ENCODE data around the gene EGLN1.

Gene EGLN1

GRCh38 chr1:231347961-231348360 lies 74.1 kb downstream of the EGLN1 start:
- Histone ChIP-seq H3K4me1 (ENCODE audit: insufficient read depth, low read length) (no peaks in the 10 kb centered on the region), H3K4me3 (ENCODE audit: low read depth in 1 of 2, low read length in 2 of 2) (no peak overlapping the region), H3K79me2 (ENCODE audit: insufficient read depth, low read length) (peaks cover 23% of the 10 kb centered on the region), H3K27me3 (ENCODE audit: insufficient read depth, low read length, poor library complexity) (no peaks in the 10 kb centered on the region), H3K27ac (ENCODE audit: low read length) (no peak overlapping the region), H3K4me2 (ENCODE audit: insufficient read depth, low read length) (no peak overlapping the region), H4K20me1 (ENCODE audit: insufficient read depth, low read length) (no peaks in the 10 kb centered on the region; the same call in 1 of the 2 replicates), H3K9me3 (ENCODE audit: insufficient read depth, low read length, severe bottlenecking) (no peaks in the 10 kb centered on the region), H3K9ac (ENCODE audit: low read depth, low read length) (no peak overlapping the region), H2AFZ (ENCODE audit: low read depth, low read length) (no peak overlapping the region), H3K36me3 (ENCODE audit: insufficient read depth, low read length) (peaks cover 70% of the 10 kb centered on the region)
- TF ChIP-seq EZH2 (IDR thresholded peaks at IDR 0.05; ENCODE audit: borderline replicate concordance, low read depth, low read length, severe bottlenecking), result no peak
- no peak for TF ChIP-seq CTCF (IDR thresholded peaks at IDR 0.05; ENCODE audit: borderline replicate concordance, extremely low read depth, low read length, poor library complexity, severe bottlenecking)
- no peak for ATAC-seq (ENCODE audit: insufficient read depth, low read depth)
- no peak for DNase-seq

- TF ChIP-seq CTCF (IDR thresholded peaks at IDR 0.05; ENCODE audit: borderline replicate concordance, extremely low read depth, low read length, poor library complexity, severe bottlenecking) (no peak), EZH2 (IDR thresholded peaks at IDR 0.05; ENCODE audit: borderline replicate concordance, low read depth, low read length, severe bottlenecking) (no peak)
- DNase-seq (no peak), ATAC-seq (ENCODE audit: insufficient read depth, low read depth) (no peak)
- Histone ChIP-seq H3K4me1 (ENCODE audit: insufficient read depth, low read length) (peaks cover 33% of the 10 kb centered on the region), H3K4me2 (ENCODE audit: insufficient read depth, low read length) (peak overlapping the region; percentile 41; the same call in 1 of the 2 replicates), H3K79me2 (ENCODE audit: insufficient read depth, low read length) (peaks cover 85% of the 10 kb centered on the region), H3K27ac (ENCODE audit: low read length) (no peak overlapping the region), H4K20me1 (ENCODE audit: insufficient read depth, low read length) (peaks cover 26% of the 10 kb centered on the region), H3K36me3 (ENCODE audit: insufficient read depth, low read length) (peaks cover 54% of the 10 kb centered on the region), H3K9ac (ENCODE audit: low read depth, low read length) (no peak overlapping the region), H3K27me3 (ENCODE audit: insufficient read depth, low read length, poor library complexity) (no peaks in the 10 kb centered on the region), H2AFZ (ENCODE audit: low read depth, low read length) (no peak overlapping the region), H3K4me3 (ENCODE audit: low read depth in 1 of 2, low read length in 2 of 2) (no peak overlapping the region), H3K9me3 (ENCODE audit: insufficient read depth, low read length, severe bottlenecking) (no peaks in the 10 kb centered on the region)
These were observed 81.6 kb downstream of the EGLN1 start for GRCh38 chr1:231340328-231341013.

GRCh38 chr1:231338270-231339128 lies 83.6 kb downstream of the EGLN1 start, which contains the start of gene SPRTN:
SPRTN (plus strand) TSS chr1:231338293; CDS start chr1:231338384, 91 bp downstream.
- ATAC-seq (ENCODE audit: insufficient read depth, low read depth), result peak; percentile 83
- Histone ChIP-seq H3K27ac (ENCODE audit: low read length) (peak within 1 kb of the TSS; percentile 91), H3K4me1 (ENCODE audit: insufficient read depth, low read length) (peaks cover 53% of the 10 kb centered on the region), H3K9me3 (ENCODE audit: insufficient read depth, low read length, severe bottlenecking) (no peaks in the 10 kb centered on the region), H2AFZ (ENCODE audit: low read depth, low read length) (peak within 1 kb of the TSS; percentile 90), H3K27me3 (ENCODE audit: insufficient read depth, low read length, poor library complexity) (no peaks in the 10 kb centered on the region), H3K4me3 (ENCODE audit: low read depth in 1 of 2, low read length in 2 of 2) (peak within 1 kb of the TSS; percentile 83 to 84), H3K79me2 (ENCODE audit: insufficient read depth, low read length) (peaks cover 91% of the 10 kb centered on the region), H4K20me1 (ENCODE audit: insufficient read depth, low read length) (peaks cover 30% of the 10 kb centered on the region), H3K9ac (ENCODE audit: low read depth, low read length) (peak within 1 kb of the TSS; percentile 75), H3K4me2 (ENCODE audit: insufficient read depth, low read length) (peak within 1 kb of the TSS; percentile 97), H3K36me3 (ENCODE audit: insufficient read depth, low read length) (peaks cover 46% of the 10 kb centered on the region)
- TF ChIP-seq EZH2 (IDR thresholded peaks at IDR 0.05; ENCODE audit: borderline replicate concordance, low read depth, low read length, severe bottlenecking) (no peak), CTCF (IDR thresholded peaks at IDR 0.05; ENCODE audit: borderline replicate concordance, extremely low read depth, low read length, poor library complexity, severe bottlenecking) (peak; percentile 2)
- no peak for DNase-seq

Measured in DND-41 (cell line).